Right forelimb (tissue), 1 donor: Measurements from ENCODE around the gene ARHGAP23.
"Not testable (repeated sequence)": the region's sequence is repeated elsewhere in the genome, so short reads cannot be mapped to it uniquely, and the experiment has no call there.

Experiments used
- DNase-seq: peaks from one replicate; pipeline ENCODE4 v3.0.0-alpha.2; 2018

ARHGAP23 gene

GRCh38 chr17:38461683-38462082 lies 33.4 kb downstream of the ARHGAP23 start:
- DNase-seq = no peak

GRCh38 chr17:38463451-38463858 lies 35.2 kb downstream of the ARHGAP23 start:
- DNase-seq = no peak

- peak; percentile 74 for DNase-seq
Measured at GRCh38 chr17:38464251-38464722, 36.0 kb downstream of the ARHGAP23 start.

DNA sequence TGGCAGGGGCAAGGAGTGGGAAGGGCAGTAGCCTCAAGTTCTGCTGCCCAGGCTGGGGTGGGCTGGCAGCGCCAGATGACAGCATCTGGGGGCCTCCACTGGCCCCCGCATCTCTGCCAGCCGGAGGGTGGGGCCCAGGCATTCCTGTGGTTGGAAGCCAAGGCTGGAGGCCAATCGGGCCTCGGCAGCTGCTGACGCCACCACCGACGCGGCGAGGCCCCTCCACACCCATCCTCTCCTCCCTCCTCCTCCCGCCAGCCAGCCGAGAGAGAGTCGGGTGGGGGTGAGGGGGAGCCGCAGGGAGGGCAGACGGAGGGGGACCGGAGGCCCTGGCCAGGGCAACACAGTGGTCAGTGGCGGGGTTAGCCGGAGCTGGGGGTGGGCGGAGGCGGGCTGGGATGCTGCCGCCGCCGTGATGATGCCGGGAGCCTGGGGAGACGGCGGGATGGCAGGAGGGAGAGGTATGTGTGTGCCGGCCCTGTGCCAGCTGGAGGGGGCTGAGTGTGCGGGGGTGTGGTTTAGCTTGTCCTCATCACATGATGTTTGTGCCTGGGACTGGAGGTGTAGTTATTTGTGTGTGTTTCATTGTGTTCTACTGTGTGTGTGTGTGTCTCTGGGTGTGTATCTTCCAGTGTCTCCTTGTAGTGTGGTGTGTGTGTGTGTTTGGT lies 36.6 kb downstream of the ARHGAP23 start:
- peak; percentile 96 for DNase-seq

DNA sequence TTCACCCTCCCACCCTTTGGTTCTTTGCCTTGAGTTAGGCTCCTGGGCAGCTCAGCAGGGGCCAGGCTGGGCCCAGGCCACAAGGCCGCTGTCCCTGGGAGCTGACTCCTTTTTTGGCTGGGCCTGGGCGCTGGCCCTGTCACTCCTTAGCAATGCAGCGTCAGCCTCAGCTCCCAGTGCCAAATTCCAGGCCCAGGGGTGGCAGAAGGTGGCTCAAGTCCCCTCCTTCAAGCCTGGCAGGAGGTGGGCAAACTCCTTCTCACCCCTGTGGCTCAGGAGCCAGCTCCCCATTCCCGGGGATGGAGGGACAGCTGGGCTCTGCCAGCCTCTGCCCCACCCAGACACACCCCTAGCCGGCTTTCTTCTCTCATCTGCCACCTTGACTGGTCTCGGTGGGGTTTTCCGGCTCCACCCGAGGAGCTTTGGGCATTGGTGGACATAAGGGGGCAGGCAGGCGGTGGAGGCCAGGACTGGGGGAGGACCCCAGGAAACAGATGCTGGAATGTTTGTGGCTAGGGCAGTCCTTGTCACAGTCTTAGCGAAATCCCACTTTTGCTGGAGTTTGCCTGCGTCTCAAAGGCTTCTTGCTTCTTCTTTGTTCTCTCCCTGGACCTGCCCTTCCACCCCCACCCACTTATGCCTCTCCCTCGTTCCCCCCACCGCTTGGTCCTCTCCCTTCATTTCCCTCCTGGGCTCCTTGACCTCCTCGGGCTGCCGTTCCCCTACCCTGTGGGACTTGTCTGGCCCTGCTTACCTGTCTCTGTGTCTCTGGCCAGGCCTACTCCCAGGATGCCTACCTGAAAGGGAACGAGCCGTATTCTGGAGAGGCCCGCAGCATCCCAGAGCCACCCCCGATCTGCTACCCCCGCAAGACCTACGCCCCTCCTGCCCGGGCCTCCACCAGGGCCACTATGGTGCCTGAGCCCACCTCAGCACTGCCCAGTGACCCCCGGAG lies 37.4 kb downstream of the ARHGAP23 start:
- peak; percentile 71 for DNase-seq

- DNase-seq = no peak
Measured at GRCh38 chr17:38466346-38467315, 38.4 kb downstream of the ARHGAP23 start.

DNA sequence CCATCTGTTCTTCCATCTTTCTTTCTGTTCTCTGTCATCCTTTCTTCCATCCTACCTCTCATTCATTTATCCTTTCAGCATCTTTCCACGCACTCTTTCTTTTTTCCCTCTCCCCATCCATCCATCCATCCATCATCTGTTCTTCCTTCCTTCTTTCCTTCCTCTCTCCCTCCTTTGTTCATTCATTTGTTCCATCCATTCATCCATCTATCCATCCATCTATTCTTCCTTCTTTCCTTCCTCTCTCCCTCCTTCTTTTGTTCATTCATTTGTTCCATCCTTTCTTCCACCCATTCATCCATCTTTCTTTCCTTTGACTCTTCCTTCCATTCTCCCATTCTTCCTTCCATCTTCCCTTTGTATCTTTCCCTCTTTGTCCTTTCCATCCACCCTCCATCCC lies 39.2 kb downstream of the ARHGAP23 start:
- no peak for DNase-seq

GRCh38 chr17:38469875-38470274 lies 41.6 kb downstream of the ARHGAP23 start:
- no peak for DNase-seq

DNA sequence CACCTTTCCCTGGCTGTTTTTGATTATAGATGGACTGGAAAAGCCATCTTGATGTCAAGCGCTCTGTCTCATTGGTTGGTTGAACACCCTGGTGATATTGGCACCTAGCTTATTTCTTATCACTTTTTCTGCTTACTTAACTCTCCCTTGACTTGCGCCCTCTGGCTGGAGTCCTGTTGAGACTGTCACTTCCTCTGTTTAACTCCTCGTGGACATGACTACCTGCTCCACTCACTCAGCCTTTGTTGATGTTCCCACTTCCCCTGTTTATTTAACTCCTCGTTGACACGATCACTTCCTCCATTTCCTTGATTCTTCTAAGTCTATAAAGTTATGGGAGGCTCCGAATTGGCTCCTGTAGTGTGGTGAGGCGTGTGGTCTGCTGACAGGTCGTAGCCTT lies 43.0 kb downstream of the ARHGAP23 start:
- not testable (repeated sequence) for DNase-seq

- not testable (repeated sequence) for DNase-seq
Measured at GRCh38 chr17:38474666-38475065, 46.4 kb downstream of the ARHGAP23 start.

DNA sequence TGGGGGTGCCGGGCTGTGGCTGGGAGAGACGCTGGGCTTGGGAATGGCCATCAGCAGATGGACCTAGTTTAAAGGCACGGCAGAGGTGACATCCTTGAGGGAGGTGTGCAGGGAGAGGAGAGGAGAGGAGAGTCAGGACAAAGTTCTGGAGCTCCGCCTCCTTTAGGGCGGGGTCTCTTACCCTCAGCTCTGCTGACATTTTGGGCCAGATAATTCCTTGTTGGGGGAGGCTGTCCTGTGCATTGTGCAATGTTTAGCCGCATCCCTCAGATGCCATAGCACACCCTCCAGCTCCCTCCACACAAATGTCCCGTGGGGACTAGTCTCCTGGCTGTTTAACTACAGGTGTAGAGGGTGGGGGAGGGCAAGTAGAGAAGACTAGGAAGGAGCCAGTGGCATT lies 48.3 kb downstream of the ARHGAP23 start:
- DNase-seq = no peak

DNA sequence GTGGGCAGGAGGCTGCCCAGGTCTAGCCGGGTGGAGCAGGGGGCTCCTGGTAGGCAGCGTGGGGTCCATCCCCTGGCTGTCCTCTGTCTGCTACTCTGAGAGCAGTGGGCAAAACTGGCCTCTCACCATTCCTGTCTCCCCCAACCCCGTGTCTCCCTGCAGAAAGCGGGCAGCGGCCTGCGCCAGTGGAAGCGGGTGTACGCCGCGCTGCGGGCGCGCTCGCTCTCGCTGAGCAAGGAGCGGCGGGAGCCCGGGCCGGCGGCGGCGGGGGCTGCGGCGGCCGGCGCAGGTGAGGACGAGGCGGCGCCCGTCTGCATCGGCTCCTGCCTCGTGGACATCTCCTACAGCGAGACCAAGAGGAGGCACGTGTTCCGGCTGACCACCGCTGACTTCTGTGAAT lies 49.2 kb downstream of the ARHGAP23 start:
- DNase-seq = not testable (repeated sequence)

DNA sequence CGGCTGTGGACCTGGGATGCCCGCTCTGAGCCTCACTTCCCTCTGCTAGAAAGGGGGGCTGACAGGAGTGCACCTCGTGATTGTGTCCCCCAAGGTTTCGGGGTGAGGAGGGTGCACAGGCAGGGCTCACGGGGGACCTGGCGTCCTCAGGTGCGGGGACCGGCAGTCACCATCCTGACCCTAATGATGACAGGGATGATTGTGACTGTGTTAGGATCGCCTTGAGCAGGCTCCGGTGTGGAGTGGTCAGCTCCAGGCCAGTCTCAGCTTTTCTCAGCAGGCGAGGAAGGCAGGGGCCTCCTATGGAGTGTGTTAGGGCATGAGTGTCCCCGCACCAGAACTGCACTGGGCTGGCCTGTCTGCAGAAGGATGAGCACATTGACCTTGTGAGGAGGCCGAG lies 49.7 kb downstream of the ARHGAP23 start:
- DNase-seq = not testable (repeated sequence)

GRCh38 chr17:38478667-38479066 lies 50.4 kb downstream of the ARHGAP23 start:
- DNase-seq = not testable (repeated sequence)

GRCh38 chr17:38482039-38482699 lies 53.9 kb downstream of the ARHGAP23 start:
- not testable (repeated sequence) for DNase-seq

GRCh38 chr17:38482700-38483043 lies 54.4 kb downstream of the ARHGAP23 start:
- not testable (repeated sequence) for DNase-seq

DNA sequence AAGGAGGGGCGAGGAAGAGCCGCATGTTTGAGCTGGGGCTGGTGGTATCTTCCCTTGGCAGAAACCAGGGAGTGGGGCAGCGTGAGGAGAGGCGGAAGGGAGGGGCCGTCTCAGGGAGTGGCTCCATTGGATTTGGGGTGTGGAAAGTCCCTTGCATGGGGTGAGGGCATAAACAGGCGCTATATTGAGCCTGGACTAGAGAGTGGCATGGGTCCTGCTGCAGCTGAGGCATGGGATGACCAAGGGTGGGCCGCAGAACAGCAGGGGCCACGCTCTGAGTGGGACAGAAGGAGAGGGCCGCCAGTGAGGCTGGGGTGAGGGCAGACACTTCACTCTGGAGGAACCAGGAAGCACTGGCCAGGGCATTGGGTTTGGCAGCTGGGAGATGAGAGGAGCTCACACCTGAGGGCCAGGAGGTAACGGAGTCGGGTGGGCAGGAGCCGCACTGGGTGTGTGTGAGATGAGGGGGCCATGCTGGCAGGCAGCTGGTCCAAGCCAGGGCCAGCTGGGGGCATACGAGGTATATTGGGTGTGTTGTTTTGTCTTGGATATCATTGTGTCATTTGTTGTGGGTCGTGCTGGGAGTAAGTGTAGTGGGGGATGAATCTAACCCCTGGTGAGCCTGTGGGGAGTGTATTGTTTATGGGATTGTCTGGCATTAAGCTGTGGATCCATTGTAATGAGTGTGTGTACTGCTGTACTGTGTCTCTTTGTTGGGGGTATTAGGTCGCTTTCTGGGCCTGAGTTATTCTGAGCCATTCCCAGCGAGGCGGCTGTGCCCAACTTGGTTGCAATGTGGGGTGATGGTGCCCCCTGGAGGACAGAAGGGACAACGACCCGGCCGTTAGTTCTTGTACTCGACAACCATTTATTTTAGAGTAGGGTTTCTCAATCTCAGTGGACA lies 56.2 kb downstream of the ARHGAP23 start:
- peak; percentile 79 for DNase-seq

DNA sequence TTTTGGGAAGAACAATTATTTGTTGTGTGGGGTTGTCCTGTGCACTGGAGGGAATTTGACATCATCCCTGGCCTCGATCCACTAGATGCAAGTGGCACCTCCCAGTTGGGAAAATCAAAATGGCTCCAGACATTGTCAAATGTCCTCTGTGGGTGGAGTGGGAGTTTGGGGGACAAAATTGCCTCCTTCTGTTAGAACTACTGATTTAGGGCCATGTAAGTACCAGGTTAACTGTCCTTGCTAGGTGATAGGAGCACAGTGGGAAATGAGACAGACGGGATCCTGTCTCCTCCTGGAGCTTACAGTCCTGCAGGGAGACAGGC lies 56.8 kb downstream of the ARHGAP23 start:
- no peak for DNase-seq

DNA sequence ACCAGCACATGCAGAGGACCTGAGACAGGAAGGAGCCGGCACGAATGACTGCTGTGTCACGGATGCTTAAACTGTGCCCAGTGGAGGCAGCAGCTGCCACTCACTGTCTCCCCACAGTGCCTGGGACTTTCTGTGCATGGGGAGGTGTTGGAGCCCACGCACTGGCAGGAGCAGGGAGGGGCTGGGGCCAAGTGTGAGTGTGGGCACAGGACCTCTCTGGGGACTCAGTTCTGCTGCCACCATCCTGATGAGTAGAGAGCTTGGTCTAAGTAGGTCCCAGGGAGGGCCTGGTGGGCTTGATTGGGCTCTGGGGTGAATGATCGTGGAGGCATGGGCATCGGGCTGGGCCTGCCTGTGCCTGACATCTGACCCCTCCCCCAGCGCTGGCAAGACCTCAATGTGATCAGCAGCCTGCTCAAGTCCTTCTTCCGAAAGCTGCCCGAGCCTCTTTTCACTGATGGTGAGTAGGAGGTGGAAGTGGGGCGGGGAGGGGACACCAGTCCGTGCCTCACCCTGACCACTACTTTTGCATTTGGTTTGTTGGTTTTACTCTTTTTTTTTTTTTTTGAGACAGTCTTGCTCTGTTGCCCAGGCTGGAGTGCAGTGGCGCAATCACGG lies 57.5 kb downstream of the ARHGAP23 start:
- not testable (repeated sequence) for DNase-seq

DNA sequence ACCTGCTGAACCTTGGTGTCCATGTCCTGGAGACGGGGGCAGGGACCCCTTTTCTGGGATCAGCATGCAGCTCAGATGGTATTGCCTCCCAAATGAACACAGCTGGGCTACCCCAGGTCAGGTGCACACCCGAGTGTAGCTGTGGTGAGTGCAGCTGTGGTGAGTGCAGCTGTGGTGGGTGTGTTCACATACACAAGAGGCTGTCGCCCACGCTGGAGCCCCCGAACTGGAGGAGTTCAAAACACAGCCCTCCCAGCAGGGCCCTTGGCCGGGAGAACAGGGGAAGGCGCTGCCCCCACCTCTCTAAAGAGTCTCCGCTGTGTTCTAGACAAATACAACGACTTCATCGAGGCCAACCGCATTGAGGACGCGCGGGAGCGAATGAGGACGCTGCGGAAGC lies 61.5 kb downstream of the ARHGAP23 start:
- not testable (repeated sequence) for DNase-seq
